ENCODE measurements around the gene PEX5L.
"Not testable (repeated sequence)": the region's sequence is repeated elsewhere in the genome, so short reads cannot be mapped to it uniquely, and the experiment has no call there.

The PEX5L gene

DNA sequence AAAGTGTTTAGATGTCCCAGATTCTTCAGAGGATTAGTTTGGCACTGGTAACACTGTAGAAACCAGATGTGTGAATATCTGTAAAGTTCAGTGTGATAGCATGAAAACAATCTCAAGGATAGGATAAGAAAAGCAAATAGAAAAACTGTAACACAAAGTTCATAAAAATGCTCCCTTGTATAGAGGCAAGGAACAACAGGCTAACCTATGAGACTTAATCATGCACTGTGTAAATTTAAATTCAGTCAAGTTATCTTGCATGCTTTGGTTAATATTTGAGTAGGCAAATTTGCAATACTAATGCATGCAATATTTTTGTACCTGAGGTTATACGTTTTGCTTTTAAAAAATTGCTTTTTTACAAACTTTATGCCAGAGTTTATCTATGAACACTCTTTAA, 239.5 kb downstream of the PEX5L start:
- H4K5ac ChIP-seq (ENCODE audit: low read length), result no peak overlapping the region
- DNase-seq, result no peak
- H3K36me3 ChIP-seq (ENCODE audit: control insufficient read depth, insufficient read depth, low read length), result no peaks in the 10 kb centered on the region
- no peak overlapping the region for H2BK15ac ChIP-seq (replicated peaks; ENCODE audit: low read depth)
- no peak overlapping the region for H3K18ac ChIP-seq (ENCODE audit: low read length)
- no peak overlapping the region for H3K27ac ChIP-seq (ENCODE audit: low read depth, low read length)
- H3K9ac ChIP-seq (ENCODE audit: low read length), result no peak overlapping the region
- no CpG with 5 or more reads among the region's 1 CpG for WGBS (ENCODE audit: extremely low coverage, insufficient coverage, low lambda C conversion rate)
- H2AK5ac ChIP-seq (ENCODE audit: low read length), result no peak overlapping the region
- H3K4me3 ChIP-seq (ENCODE audit: low read length), result no peak overlapping the region
- H3K27me3 ChIP-seq (ENCODE audit: insufficient read depth, low read length, poor library complexity), result no peaks in the 10 kb centered on the region
- H3K56ac ChIP-seq (ENCODE audit: low read length), result no peak overlapping the region
- H3K79me1 ChIP-seq (ENCODE audit: low read length), result no peaks in the 10 kb centered on the region
- H3K23ac ChIP-seq (ENCODE audit: low read length), result no peak overlapping the region
- H2BK5ac ChIP-seq (ENCODE audit: low read length), result no peak overlapping the region
- no peaks in the 10 kb centered on the region for H3K4me1 ChIP-seq (ENCODE audit: control insufficient read depth, low read depth, low read length)
- no peak overlapping the region for H3K4me2 ChIP-seq (ENCODE audit: low read length)
- H3K79me2 ChIP-seq (ENCODE audit: control insufficient read depth, insufficient read depth, low read length), result no peaks in the 10 kb centered on the region
- H2BK120ac ChIP-seq (ENCODE audit: low read depth, low read length), result no peak overlapping the region
- no peak overlapping the region for H4K8ac ChIP-seq (ENCODE audit: low read depth, low read length)
- H3K4ac ChIP-seq (ENCODE audit: low read depth, low read length), result no peak overlapping the region

DNA sequence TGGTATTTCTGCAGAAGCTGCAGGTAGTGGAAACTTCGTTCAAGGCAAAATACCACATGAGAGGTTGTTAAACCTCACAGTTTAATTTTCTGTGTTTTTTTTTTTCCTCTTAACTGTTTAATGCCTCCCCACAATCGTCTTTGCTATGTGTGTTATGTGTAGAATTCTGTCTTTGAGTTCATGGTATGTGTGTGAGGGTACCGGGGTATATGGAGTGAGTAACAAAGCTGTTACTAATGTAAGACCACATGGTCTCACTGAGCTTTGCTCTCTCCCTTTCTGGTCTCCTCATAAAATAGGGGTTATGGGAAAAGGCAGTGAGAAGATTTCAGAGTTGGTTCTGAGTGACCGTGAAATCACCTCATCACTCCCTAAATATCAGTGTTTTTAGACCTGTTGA, 240.3 kb downstream of the PEX5L start:
- Histone ChIP-seq H4K5ac (ENCODE audit: low read length) (no peak overlapping the region), H3K36me3 (ENCODE audit: control insufficient read depth, insufficient read depth, low read length) (no peaks in the 10 kb centered on the region), H3K9ac (ENCODE audit: low read length) (no peak overlapping the region), H3K18ac (ENCODE audit: low read length) (no peak overlapping the region), H3K56ac (ENCODE audit: low read length) (no peak overlapping the region), H3K4ac (ENCODE audit: low read depth, low read length) (no peak overlapping the region), H3K4me2 (ENCODE audit: low read length) (no peak overlapping the region), H3K4me3 (ENCODE audit: low read length) (no peak overlapping the region), H3K79me1 (ENCODE audit: low read length) (no peaks in the 10 kb centered on the region), H4K8ac (ENCODE audit: low read depth, low read length) (no peak overlapping the region), H3K27me3 (ENCODE audit: insufficient read depth, low read length, poor library complexity) (no peaks in the 10 kb centered on the region), H3K27ac (ENCODE audit: low read depth, low read length) (no peak overlapping the region), H2AK5ac (ENCODE audit: low read length) (no peak overlapping the region), H2BK120ac (ENCODE audit: low read depth, low read length) (no peak overlapping the region), H3K4me1 (ENCODE audit: control insufficient read depth, low read depth, low read length) (no peaks in the 10 kb centered on the region), H3K23ac (ENCODE audit: low read length) (no peak overlapping the region), H2BK15ac (replicated peaks; ENCODE audit: low read depth) (no peak overlapping the region), H3K79me2 (ENCODE audit: control insufficient read depth, insufficient read depth, low read length) (no peaks in the 10 kb centered on the region), H2BK5ac (ENCODE audit: low read length) (no peak overlapping the region)
- WGBS (ENCODE audit: extremely low coverage, insufficient coverage, low lambda C conversion rate), result no CpG with 5 or more reads among the region's 4 CpGs
- DNase-seq, result no peak

DNA sequence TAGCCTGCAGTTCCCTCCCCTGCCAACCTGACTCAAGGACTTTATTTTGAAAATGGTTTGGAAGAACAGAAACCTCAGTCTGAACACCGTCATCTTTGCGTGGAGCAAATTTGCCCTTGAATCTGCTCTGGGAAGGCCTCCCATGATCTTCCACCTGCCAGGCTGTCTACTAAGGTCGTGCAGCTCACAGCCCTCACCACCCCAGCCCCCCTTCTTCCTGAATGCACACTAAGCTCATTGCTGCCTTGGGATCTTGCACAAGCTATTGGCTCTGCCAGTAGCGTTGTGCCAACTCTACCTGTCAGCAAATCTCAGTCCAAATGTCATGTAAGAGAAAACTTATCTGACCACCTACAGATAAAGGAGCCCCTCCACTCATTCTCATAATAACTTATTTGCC, 242.4 kb downstream of the PEX5L start:
- Histone ChIP-seq H3K4ac (ENCODE audit: low read depth, low read length) (no peak overlapping the region), H3K18ac (ENCODE audit: low read length) (no peak overlapping the region), H4K5ac (ENCODE audit: low read length) (no peak overlapping the region), H3K27me3 (ENCODE audit: insufficient read depth, low read length, poor library complexity) (no peaks in the 10 kb centered on the region), H4K8ac (ENCODE audit: low read depth, low read length) (no peak overlapping the region), H3K27ac (ENCODE audit: low read depth, low read length) (no peak overlapping the region), H2BK120ac (ENCODE audit: low read depth, low read length) (no peak overlapping the region), H3K4me1 (ENCODE audit: control insufficient read depth, low read depth, low read length) (no peaks in the 10 kb centered on the region), H3K36me3 (ENCODE audit: control insufficient read depth, insufficient read depth, low read length) (no peaks in the 10 kb centered on the region), H3K4me2 (ENCODE audit: low read length) (no peak overlapping the region), H3K79me2 (ENCODE audit: control insufficient read depth, insufficient read depth, low read length) (no peaks in the 10 kb centered on the region), H2BK15ac (replicated peaks; ENCODE audit: low read depth) (no peak overlapping the region), H3K79me1 (ENCODE audit: low read length) (no peaks in the 10 kb centered on the region), H3K23ac (ENCODE audit: low read length) (no peak overlapping the region), H3K9ac (ENCODE audit: low read length) (no peak overlapping the region), H2AK5ac (ENCODE audit: low read length) (no peak overlapping the region), H2BK5ac (ENCODE audit: low read length) (no peak overlapping the region), H3K4me3 (ENCODE audit: low read length) (no peak overlapping the region), H3K56ac (ENCODE audit: low read length) (no peak overlapping the region)
- DNase-seq, result no peak
- WGBS (ENCODE audit: extremely low coverage, insufficient coverage, low lambda C conversion rate), result no CpG with 5 or more reads among the region's 4 CpGs

DNA sequence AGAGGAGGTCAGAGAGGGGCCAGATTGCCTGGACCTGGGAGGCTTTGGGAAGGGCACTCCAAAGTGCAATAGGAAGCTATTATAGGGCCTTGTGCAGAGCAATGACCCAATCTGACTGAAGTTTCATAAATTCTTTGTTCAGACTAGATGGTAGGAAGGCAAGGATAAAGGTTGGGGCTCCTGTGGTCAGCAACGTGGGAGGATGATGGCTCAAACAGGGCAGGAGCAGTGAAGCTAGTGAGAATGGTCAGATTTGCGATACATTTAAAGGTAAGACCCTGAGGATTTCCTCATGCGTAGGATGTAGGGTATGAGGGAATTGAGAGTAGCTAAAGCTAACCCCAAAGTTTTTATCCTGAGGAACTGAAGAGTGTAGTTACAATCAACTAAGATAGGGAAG, 244.9 kb downstream of the PEX5L start:
- no CpG with 5 or more reads among the region's 3 CpGs for WGBS (ENCODE audit: extremely low coverage, insufficient coverage, low lambda C conversion rate)
- H3K4ac ChIP-seq (ENCODE audit: low read depth, low read length), result no peak overlapping the region
- no peak overlapping the region for H4K8ac ChIP-seq (ENCODE audit: low read depth, low read length)
- H3K18ac ChIP-seq (ENCODE audit: low read length), result no peak overlapping the region
- H3K79me1 ChIP-seq (ENCODE audit: low read length), result no peaks in the 10 kb centered on the region
- no peak overlapping the region for H3K27ac ChIP-seq (ENCODE audit: low read depth, low read length)
- no peak overlapping the region for H4K5ac ChIP-seq (ENCODE audit: low read length)
- H3K4me1 ChIP-seq (ENCODE audit: control insufficient read depth, low read depth, low read length), result no peaks in the 10 kb centered on the region
- no peak overlapping the region for H3K56ac ChIP-seq (ENCODE audit: low read length)
- H3K36me3 ChIP-seq (ENCODE audit: control insufficient read depth, insufficient read depth, low read length), result no peaks in the 10 kb centered on the region
- DNase-seq, result no peak
- no peak overlapping the region for H3K4me2 ChIP-seq (ENCODE audit: low read length)
- H3K4me3 ChIP-seq (ENCODE audit: low read length), result no peak overlapping the region
- no peak overlapping the region for H2BK5ac ChIP-seq (ENCODE audit: low read length)
- no peaks in the 10 kb centered on the region for H3K27me3 ChIP-seq (ENCODE audit: insufficient read depth, low read length, poor library complexity)
- H3K9ac ChIP-seq (ENCODE audit: low read length), result no peak overlapping the region
- H2BK15ac ChIP-seq (replicated peaks; ENCODE audit: low read depth), result no peak overlapping the region
- H3K23ac ChIP-seq (ENCODE audit: low read length), result no peak overlapping the region
- H2BK120ac ChIP-seq (ENCODE audit: low read depth, low read length), result no peak overlapping the region
- no peak overlapping the region for H2AK5ac ChIP-seq (ENCODE audit: low read length)
- no peaks in the 10 kb centered on the region for H3K79me2 ChIP-seq (ENCODE audit: control insufficient read depth, insufficient read depth, low read length)

DNA sequence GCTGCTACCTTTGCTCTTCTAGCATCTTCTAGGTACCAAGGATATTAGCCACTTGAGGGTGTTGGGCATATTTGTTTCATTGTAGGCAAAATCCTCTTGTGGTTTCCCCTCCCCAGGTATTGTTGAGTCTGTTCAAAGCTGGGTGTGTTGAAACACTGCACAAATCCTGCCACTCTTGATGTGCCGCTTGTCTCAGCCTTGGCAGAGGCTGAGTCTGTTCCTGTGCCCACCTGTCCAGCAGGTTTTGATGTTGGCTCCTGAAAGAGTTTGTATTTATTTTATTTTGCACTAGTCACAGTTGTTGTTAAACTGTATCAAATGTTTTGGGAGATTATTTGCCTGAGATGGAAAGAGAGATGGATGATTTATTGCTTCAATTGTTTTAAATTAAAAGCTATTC, 247.7 kb downstream of the PEX5L start:
- H3K23ac ChIP-seq (ENCODE audit: low read length), result no peak overlapping the region
- H3K18ac ChIP-seq (ENCODE audit: low read length), result no peak overlapping the region
- H3K36me3 ChIP-seq (ENCODE audit: control insufficient read depth, insufficient read depth, low read length), result no peaks in the 10 kb centered on the region
- no peak overlapping the region for H2AK5ac ChIP-seq (ENCODE audit: low read length)
- no peaks in the 10 kb centered on the region for H3K79me2 ChIP-seq (ENCODE audit: control insufficient read depth, insufficient read depth, low read length)
- no peaks in the 10 kb centered on the region for H3K79me1 ChIP-seq (ENCODE audit: low read length)
- no peak for DNase-seq
- H3K4me1 ChIP-seq (ENCODE audit: control insufficient read depth, low read depth, low read length), result no peaks in the 10 kb centered on the region
- no peak overlapping the region for H3K27ac ChIP-seq (ENCODE audit: low read depth, low read length)
- H2BK120ac ChIP-seq (ENCODE audit: low read depth, low read length), result no peak overlapping the region
- H4K5ac ChIP-seq (ENCODE audit: low read length), result no peak overlapping the region
- H3K4me2 ChIP-seq (ENCODE audit: low read length), result no peak overlapping the region
- no peak overlapping the region for H3K9ac ChIP-seq (ENCODE audit: low read length)
- no peak overlapping the region for H2BK15ac ChIP-seq (replicated peaks; ENCODE audit: low read depth)
- H3K56ac ChIP-seq (ENCODE audit: low read length), result no peak overlapping the region
- no CpG with 5 or more reads among the region's 1 CpG for WGBS (ENCODE audit: extremely low coverage, insufficient coverage, low lambda C conversion rate)
- H4K8ac ChIP-seq (ENCODE audit: low read depth, low read length), result no peak overlapping the region
- no peak overlapping the region for H3K4ac ChIP-seq (ENCODE audit: low read depth, low read length)
- no peaks in the 10 kb centered on the region for H3K27me3 ChIP-seq (ENCODE audit: insufficient read depth, low read length, poor library complexity)
- H3K4me3 ChIP-seq (ENCODE audit: low read length), result no peak overlapping the region
- H2BK5ac ChIP-seq (ENCODE audit: low read length), result no peak overlapping the region

DNA sequence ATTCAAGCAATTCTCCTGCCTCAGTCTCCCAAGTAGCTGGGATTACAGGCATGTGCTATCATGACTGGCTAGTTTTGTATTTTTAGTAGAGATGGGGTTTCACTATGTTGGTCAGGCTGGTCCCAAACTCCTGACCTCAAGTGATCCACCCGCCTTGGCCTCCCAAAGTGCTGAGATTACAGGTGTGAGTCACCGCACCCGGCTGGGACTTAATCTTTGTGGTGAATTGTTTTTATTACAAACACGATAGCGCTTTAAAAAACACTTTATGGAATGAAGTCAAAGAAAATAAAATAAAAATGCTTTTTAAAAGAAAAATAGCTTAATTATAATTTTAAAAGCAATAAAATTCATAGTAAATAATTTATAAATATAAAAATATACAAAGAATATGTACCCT, 253.9 kb downstream of the PEX5L start:
- not testable (repeated sequence) for H3K79me2 ChIP-seq (ENCODE audit: control insufficient read depth, insufficient read depth, low read length); DNase-seq; H4K5ac ChIP-seq (ENCODE audit: low read length); H3K4me2 ChIP-seq (ENCODE audit: low read length); H3K23ac ChIP-seq (ENCODE audit: low read length); H3K27me3 ChIP-seq (ENCODE audit: insufficient read depth, low read length, poor library complexity); H3K27ac ChIP-seq (ENCODE audit: low read depth, low read length); H3K4me1 ChIP-seq (ENCODE audit: control insufficient read depth, low read depth, low read length); H3K79me1 ChIP-seq (ENCODE audit: low read length); H3K4me3 ChIP-seq (ENCODE audit: low read length); H2BK120ac ChIP-seq (ENCODE audit: low read depth, low read length); H3K4ac ChIP-seq (ENCODE audit: low read depth, low read length); H2BK5ac ChIP-seq (ENCODE audit: low read length); H3K36me3 ChIP-seq (ENCODE audit: control insufficient read depth, insufficient read depth, low read length); H3K56ac ChIP-seq (ENCODE audit: low read length); H4K8ac ChIP-seq (ENCODE audit: low read depth, low read length); H3K18ac ChIP-seq (ENCODE audit: low read length); H3K9ac ChIP-seq (ENCODE audit: low read length); H2AK5ac ChIP-seq (ENCODE audit: low read length); H2BK15ac ChIP-seq (replicated peaks; ENCODE audit: low read depth)
- WGBS (ENCODE audit: extremely low coverage, insufficient coverage, low lambda C conversion rate), result no CpG with 5 or more reads among the region's 5 CpGs
